ENCODE data around the gene DECR2.

DNA sequence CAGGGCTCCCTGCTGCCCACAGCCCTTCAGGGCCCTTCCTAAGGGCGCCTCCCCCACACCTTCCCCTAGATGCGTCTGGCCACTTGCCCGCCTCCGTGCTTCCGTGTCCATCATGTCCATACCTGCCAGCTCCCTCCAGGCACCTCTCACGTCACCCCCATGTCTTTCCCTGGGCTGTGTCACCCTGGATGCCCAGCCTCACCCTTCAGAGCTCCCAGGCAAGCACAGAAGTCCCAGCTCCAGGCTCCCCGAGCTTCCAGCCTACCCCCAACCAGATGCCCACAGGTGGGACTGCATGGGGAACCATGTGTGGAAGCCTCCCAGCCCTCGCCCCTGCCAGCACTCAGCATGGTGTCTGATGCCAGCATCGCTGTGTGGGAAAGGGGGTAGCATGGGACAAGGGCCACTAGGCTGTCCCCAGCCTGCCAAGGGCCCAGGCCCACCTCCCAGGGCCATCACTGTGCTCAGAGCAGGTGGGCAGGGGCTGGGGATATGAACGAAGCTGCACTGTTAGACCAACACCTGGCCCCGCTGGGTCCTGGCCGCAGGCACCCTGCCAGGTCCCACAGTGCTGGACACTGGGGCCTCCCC lies 47.3 kb upstream of the DECR2 start:
- TF ChIP-seq, protein P1, sequence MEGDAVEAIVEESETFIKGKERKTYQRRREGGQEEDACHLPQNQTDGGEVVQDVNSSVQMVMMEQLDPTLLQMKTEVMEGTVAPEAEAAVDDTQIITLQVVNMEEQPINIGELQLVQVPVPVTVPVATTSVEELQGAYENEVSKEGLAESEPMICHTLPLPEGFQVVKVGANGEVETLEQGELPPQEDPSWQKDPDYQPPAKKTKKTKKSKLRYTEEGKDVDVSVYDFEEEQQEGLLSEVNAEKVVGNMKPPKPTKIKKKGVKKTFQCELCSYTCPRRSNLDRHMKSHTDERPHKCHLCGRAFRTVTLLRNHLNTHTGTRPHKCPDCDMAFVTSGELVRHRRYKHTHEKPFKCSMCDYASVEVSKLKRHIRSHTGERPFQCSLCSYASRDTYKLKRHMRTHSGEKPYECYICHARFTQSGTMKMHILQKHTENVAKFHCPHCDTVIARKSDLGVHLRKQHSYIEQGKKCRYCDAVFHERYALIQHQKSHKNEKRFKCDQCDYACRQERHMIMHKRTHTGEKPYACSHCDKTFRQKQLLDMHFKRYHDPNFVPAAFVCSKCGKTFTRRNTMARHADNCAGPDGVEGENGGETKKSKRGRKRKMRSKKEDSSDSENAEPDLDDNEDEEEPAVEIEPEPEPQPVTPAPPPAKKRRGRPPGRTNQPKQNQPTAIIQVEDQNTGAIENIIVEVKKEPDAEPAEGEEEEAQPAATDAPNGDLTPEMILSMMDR (IDR thresholded peaks at IDR 0.05), result no peak
- TF ChIP-seq POLR2A (IDR thresholded peaks at IDR 0.05), result no peak

Data from Peyer's patch (tissue), 4 donors.